ENCODE results near the gene SLC25A6.
"Not testable (repeated sequence)": the region's sequence is repeated elsewhere in the genome, so short reads cannot be mapped to it uniquely, and the experiment has no call there.

SLC25A6 gene

DNA sequence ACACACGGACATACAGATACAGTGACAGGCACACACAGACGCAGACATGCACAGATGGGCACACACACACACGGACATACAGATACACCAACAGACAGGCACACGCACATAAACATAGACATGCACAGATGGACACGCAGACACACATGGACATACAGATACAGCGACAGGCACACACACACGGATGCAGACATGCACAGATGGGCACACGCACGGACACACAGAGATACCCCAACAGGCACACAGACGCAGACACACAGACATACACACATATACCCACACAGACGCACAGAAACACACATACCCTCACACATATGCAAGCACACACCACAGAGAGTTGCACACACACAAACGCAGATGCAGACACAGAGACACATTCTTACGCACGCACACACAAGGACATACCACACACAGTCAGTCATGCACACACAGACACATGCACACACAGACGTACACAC lies 24.4 kb upstream of the SLC25A6 start:
- no peak for DNase-seq (ENCODE audit: low read depth in 4 of 4, low spot score in 1 of 4)

GRCh38 chrX:1412551-1413161 lies 20.7 kb upstream of the SLC25A6 start:
- no peak for DNase-seq (ENCODE audit: low read depth in 4 of 4, low spot score in 1 of 4)

- no peak for DNase-seq (ENCODE audit: low read depth in 4 of 4, low spot score in 1 of 4)
These were observed 19.4 kb upstream of the SLC25A6 start for GRCh38 chrX:1411326-1411725.

GRCh38 chrX:1407035-1407434 lies 15.1 kb upstream of the SLC25A6 start:
- DNase-seq (ENCODE audit: low read depth in 4 of 4, low spot score in 1 of 4) = no peak

GRCh38 chrX:1405769-1406168 lies 13.9 kb upstream of the SLC25A6 start:
- not testable (repeated sequence) for DNase-seq (ENCODE audit: low read depth in 4 of 4, low spot score in 1 of 4)

DNA sequence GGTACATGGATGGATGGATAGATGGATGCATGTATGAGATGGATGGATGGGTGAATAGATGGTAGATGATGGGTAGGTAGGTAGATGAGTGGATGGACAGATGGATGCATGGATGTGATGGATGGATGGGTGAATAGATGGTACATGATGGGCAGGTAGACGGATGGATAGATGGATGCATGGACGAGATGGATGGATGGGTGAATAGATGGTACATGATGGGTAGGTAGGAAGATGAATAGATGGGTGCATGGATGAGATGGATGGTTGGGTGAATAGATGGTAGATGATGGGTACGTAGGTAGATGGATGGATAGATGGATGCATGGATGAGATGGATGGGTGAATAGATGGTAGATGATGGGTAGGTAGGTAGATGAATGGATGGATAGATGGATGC lies 12.0 kb upstream of the SLC25A6 start:
- not testable (repeated sequence) for DNase-seq (ENCODE audit: low read depth in 4 of 4, low spot score in 1 of 4)

- no peak for DNase-seq (ENCODE audit: low read depth in 4 of 4, low spot score in 1 of 4)
These were observed 11.3 kb upstream of the SLC25A6 start for GRCh38 chrX:1403228-1403627.

DNA sequence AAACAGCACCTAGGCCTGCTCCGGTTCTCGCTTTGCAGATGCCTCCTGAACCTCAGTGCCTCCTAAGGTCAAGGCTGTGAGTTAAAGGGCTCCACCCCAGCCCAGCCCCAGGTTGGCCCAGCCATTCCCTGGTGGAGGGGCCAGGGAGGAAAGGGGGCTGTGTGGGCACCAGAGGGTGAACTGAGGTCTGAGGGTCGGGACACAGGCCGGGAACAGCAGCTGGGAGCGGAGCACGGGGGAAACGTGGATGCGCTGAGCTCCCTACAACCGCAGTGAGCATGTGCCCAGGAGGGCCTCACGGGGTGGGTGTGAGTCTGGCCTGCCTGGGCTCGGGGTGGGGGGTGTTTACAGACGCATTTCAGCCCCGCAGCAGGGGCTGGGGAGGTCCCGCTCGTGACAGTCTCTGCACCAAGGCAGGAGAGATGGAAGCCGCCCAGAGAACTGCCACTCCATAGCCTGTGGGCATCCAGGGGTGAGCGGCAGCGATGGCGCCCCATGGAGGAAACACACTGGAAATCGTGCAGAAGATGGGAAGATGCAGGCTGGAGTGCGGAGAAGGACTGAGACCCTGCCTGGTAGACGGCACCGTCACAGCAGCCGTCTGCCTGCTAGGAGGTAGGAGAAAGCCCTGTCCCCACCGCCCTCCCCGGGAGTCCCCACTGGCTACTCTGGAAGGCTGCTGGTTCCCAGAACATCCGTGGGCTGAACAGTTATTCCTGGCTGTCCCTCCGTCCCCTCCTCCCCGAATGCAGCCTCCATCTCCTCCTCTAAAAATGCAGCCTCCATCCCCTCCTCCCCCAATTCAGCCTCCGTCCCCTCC lies 9.9 kb upstream of the SLC25A6 start:
- DNase-seq (ENCODE audit: low read depth in 4 of 4, low spot score in 1 of 4) = no peak

GRCh38 chrX:1400742-1401471 lies 9.0 kb upstream of the SLC25A6 start:
- DNase-seq (ENCODE audit: low read depth in 4 of 4, low spot score in 1 of 4) = no peak

GRCh38 chrX:1400049-1400448 lies 8.1 kb upstream of the SLC25A6 start:
- no peak for DNase-seq (ENCODE audit: low read depth in 4 of 4, low spot score in 1 of 4)

DNA sequence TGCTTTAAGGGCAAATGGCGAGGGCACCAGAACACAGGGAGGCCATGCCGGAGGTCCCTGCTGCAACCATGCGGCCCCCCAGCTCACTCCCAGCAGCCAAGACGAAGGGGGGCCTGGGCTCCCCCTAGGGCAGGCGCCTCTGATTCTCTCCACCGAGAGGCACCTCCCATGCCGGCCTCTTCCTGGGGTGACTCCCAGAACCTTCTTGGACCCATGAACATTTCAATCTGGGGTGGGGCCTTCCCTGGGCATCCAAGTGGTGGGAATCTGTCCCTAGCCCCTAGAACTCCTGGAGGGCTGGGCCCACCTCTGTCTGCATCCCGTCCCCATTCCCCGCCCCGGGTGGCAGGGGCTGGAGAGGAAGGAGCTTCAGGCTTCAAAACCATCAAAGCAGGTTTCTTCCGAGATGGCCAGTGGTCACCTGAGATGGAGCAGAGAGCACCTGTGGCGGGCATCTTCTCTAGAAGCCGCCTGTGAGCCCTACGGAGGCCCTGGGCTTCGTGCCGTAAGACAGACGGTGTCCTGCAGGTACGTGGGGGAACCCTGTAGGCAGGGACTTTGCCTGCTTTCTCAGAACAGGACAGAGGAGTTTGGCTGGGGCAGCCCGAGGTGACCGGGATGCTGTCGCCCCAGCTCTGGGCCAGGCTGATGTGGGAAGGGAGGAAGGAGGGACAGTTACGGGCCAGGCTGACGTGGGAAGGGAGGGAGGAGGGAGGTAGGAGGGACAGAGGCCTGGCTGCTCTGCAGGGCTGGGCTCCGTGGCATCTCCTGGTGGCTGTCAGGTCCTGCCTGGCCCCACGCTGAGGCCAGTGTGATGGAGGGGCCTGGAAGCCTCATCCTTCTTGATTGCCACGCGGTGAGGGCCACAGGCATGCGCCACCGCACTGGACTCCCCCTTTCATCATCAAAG lies 6.8 kb upstream of the SLC25A6 start:
- no peak for DNase-seq (ENCODE audit: low read depth in 4 of 4, low spot score in 1 of 4)

DNA sequence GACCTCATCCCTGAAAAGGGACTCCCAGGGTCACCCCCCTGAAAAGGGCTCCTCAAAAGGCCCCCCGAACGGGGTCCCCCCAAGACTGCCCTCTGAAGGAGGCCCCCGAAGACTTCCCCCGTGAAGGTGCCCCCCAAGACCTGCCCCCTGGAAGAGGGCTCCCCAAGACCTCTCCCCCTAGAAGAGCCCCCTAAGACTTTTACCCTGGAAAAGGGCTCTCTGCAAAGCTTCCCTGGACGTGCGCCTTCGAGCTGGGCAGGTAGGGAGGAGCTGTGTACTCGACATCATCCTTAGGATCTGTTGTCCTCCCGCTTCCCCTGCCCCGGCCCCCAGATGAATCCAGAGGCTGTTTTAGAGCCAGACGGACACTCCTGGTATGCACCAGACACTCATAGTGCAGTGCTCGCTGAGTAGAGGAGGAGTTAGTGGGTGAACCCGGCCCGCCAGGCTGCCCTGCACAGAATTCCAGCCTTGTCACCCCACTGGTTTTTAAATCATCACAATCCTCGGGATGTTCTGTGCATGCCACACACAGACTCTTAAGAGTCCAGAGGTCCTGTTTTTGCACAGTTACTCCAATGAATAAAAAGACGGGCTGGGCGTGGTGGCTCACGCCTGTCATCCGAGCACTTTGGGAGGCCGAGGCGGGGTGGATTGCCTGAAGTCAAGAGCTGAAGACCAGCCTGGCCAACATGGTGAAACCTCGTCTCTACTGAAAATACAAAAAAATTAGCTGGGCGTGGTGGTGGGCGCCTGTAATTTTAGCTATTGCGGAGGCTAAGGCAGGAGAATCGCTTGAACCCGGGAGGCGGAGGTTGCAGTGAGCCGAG lies 5.7 kb upstream of the SLC25A6 start:
- DNase-seq (ENCODE audit: low read depth in 4 of 4, low spot score in 1 of 4) = no peak

DNA sequence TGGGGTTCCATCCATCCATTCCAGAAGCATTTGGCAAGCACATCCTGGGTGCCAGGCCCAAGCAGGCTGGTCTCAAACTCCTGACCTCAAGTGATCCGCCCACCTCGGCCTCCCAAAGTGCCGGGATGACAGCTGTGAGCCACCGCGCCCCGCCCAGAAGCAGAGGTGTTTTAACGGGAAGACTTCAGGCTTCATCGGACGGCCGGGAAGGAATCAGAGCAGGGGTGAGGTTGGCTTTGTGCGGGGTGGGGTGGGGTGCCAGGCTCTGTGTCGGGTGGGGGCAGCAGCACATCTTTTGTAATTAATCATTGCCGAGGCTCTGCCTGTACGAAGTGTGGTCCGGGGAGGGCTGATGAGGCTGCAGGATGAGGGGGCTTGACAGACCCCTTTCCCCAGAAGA lies 5.1 kb upstream of the SLC25A6 start:
- no peak for DNase-seq (ENCODE audit: low read depth in 4 of 4, low spot score in 1 of 4)

GRCh38 chrX:1395646-1396216 lies 3.8 kb upstream of the SLC25A6 start:
- DNase-seq (ENCODE audit: low read depth in 4 of 4, low spot score in 1 of 4) = no peak

DNA sequence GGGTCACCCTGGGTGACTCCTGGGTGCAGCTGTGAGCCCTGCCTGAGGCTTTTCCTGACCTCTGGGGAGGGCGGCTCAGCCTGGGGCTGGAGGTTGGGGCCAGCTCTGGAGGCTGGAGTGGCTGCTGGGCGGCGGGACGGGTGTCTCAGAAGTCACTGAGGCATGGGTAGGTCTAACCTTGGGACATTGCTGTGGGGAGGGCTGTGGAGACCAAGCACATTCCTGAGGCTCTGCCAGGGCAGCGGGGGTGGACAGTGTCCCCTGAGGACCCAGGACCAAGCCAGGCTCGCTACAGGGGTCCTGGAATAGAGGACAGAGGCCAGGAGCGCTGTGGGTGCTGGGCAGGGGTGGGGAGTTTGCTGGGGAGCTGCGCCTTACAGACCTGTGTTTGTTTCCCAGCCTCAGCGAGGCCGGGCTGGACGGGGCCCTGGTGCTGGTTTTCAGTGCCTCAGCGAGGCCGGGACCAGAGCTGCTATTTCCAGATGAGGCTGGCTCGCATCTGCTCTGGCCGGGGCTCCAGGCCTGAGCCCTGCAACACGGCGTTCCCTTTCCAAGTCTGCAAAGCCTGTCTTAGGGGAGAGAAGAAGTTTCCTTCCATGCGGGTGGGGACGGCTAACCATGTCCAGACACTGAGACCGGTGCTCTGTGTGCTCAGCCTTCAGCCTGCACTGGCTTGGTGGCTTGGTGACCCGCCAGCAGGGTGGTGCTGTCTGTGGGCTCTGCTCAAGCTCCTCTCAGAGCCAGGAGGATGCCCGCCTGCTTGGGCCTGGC lies 3.0 kb upstream of the SLC25A6 start:
- no peak for DNase-seq (ENCODE audit: low read depth in 4 of 4, low spot score in 1 of 4)

- no peak for DNase-seq (ENCODE audit: low read depth in 4 of 4, low spot score in 1 of 4)
These were observed 2.1 kb upstream of the SLC25A6 start for GRCh38 chrX:1393871-1394615.

- DNase-seq (ENCODE audit: low read depth in 4 of 4, low spot score in 1 of 4) = peak in 2 of 4 experiments; percentile 32 to 35
These were observed 609 bp upstream of the SLC25A6 start for GRCh38 chrX:1392376-1393068.

DNA sequence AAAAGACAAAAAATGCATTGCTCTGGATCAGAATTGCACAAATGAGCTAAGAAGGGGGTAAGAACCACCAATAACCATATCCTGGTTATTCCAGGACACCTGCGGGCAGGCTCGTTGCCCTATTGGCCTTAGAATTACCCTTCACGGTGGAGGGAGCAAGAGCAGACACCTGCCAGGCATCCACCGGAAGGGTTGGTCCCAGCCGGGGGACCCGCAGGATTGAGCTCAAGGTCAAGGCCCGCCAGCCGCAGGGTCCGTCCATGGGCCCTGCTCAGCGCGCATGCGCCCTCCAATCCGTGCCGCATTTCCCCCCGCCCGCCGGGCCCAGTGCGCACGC lies 575 bp downstream of the SLC25A6 start:
- DNase-seq (ENCODE audit: low read depth in 4 of 4, low spot score in 1 of 4) = peak in 1 of 4 experiments; percentile 85
